ENCODE data around the gene ITGAL. TPM values are rescaled to one million over a fixed set of nuclear protein-coding genes. Genes with fewer than 3 reads are reported as not detected.

Gene ITGAL
- total and polyA plus RNA-seq, 2 of the 8 experiments (the other 6 are each of a cell fraction or from before 2014, with no cell fraction given): not detected

GRCh38 chr16:30459456-30459855 is 13.1 kb upstream of the ITGAL start:
- Histone ChIP-seq H4K91ac (replicated peaks; ENCODE audit: insufficient read length, low read length) (no peak overlapping the region), H3K4ac (replicated peaks; ENCODE audit: insufficient read length, low read depth, low read length) (no peak overlapping the region), H3K23me2 (ENCODE audit: low read depth, low read length) (no peaks in the 10 kb centered on the region), H4K20me1 (replicated peaks in 1 of 2; ENCODE audit: control insufficient read depth in 1 of 2, insufficient read depth in 2 of 2, low read length in 2 of 2) (no peaks in the 10 kb centered on the region), H3K36me3 (ENCODE audit: control insufficient read depth in 2 of 4, insufficient read depth in 4 of 4, low read length in 3 of 4) (no peaks in the 10 kb centered on the region), H3K79me2 (ENCODE audit: control insufficient read depth in 1 of 2, insufficient read depth in 2 of 2, low read length in 2 of 2) (no peaks in the 10 kb centered on the region), H3K4me1 (replicated peaks in 1 of 4; ENCODE audit: control insufficient read depth in 3 of 4, insufficient read depth in 4 of 4, low read length in 3 of 4) (no peaks in the 10 kb centered on the region), H3K79me1 (ENCODE audit: low read depth, low read length) (no peaks in the 10 kb centered on the region), H2AFZ (ENCODE audit: low read length) (no peak overlapping the region), H3K9ac (replicated peaks in 1 of 4; ENCODE audit: extremely low read depth in 1 of 4, low read depth in 3 of 4, low read length in 3 of 4) (no peak overlapping the region), H3K4me3 (ENCODE audit: extremely low read depth in 1 of 4, insufficient read depth in 2 of 4, low read depth in 3 of 4, low read length in 4 of 4) (no peak overlapping the region), H2BK15ac (ENCODE audit: low read length) (no peak overlapping the region), H3K27me3 (replicated peaks in 1 of 4; ENCODE audit: control insufficient read depth in 3 of 4, extremely low read depth in 1 of 4, insufficient read depth in 3 of 4, low read length in 3 of 4) (no peaks in the 10 kb centered on the region; a peak in 1 of 7 replicates), H2BK20ac (ENCODE audit: low read length) (no peak overlapping the region), H3K23ac (ENCODE audit: insufficient read length) (no peak overlapping the region), H3K4me2 (ENCODE audit: insufficient read depth in 1 of 2, low read depth in 2 of 2, low read length in 2 of 2) (no peak overlapping the region), H4K8ac (ENCODE audit: extremely low read depth, insufficient read depth, low read length) (no peak overlapping the region), H3K56ac (replicated peaks; ENCODE audit: insufficient read length, low read depth, low read length) (no peak overlapping the region), H2BK120ac (replicated peaks; ENCODE audit: low read depth, low read length) (no peak overlapping the region), H2BK12ac (ENCODE audit: low read depth, low read length) (no peak overlapping the region), H3K27ac (ENCODE audit: low read depth, low read length) (no peak overlapping the region), H3K18ac (ENCODE audit: extremely low read depth, low read length) (no peak overlapping the region), H3K9me3 (ENCODE audit: insufficient read depth in 2 of 2, low read depth in 1 of 2, low read length in 1 of 2) (no peaks in the 10 kb centered on the region), H2BK5ac (ENCODE audit: low read depth, low read length) (no peak overlapping the region), H3K14ac (ENCODE audit: insufficient read length) (no peak overlapping the region), H2AK5ac (ENCODE audit: low read depth, low read length) (no peak overlapping the region), H4K5ac (ENCODE audit: insufficient read length, low read depth, low read length) (no peak overlapping the region)
- CTCF ChIA-PET (ENCODE audit: partially characterized antibody): interaction anchor here (0.7 to 4.1 kb wide), 4 partner anchors 11 to 156 kb away, joined by 3 to 21 read pairs (median 7); no protein-coding TSS in a partner anchor
- POLR2A ChIA-PET (ENCODE audit: partially characterized antibody): no interaction called here
- TF ChIP-seq ASH2L (IDR thresholded peaks at IDR 0.05; ENCODE audit: low read length) (no peak), ATF2 (IDR thresholded peaks at IDR 0.05; ENCODE audit: low read length) (no peak), TAF1 (IDR thresholded peaks at IDR 0.05; ENCODE audit: low read depth, low read length) (no peak)
- no peak for DNase-seq (ENCODE audit: low read depth in 1 of 2, low spot score in 2 of 2)
- WGBS, 2 experiments (ENCODE audit: extremely low coverage in 1 of 2, insufficient coverage in 1 of 2, insufficient read length in 1 of 2, insufficient replicate concordance in 2 of 2, low coverage in 1 of 2, low lambda C conversion rate in 2 of 2, missing lambda C conversion rate in 1 of 2): 81% methylated on average over 11 of the region's 11 CpGs; no CpG with 5 or more reads in 1 of the 2 experiments
- FAIRE-seq: no peak
